HG03342 (cell line): ENCODE results near the gene FXYD3.

ENCODE experiments used
- ATAC-seq: cut with Tn5 transposase; IDR thresholded peaks from one replicate; pipeline ENCODE4 v1.9.1; 2021; ENCODE audit warnings: mild to moderate bottlenecking, moderate library complexity; ENCODE audit not compliant: unreplicated experiment

The FXYD3 gene

GRCh38 chr19:35157431-35157830 lies 41.8 kb downstream of the FXYD3 start:
- ATAC-seq, result no peak

- no peak for ATAC-seq
Measured at GRCh38 chr19:35159606-35160005, 44.0 kb downstream of the FXYD3 start.

DNA sequence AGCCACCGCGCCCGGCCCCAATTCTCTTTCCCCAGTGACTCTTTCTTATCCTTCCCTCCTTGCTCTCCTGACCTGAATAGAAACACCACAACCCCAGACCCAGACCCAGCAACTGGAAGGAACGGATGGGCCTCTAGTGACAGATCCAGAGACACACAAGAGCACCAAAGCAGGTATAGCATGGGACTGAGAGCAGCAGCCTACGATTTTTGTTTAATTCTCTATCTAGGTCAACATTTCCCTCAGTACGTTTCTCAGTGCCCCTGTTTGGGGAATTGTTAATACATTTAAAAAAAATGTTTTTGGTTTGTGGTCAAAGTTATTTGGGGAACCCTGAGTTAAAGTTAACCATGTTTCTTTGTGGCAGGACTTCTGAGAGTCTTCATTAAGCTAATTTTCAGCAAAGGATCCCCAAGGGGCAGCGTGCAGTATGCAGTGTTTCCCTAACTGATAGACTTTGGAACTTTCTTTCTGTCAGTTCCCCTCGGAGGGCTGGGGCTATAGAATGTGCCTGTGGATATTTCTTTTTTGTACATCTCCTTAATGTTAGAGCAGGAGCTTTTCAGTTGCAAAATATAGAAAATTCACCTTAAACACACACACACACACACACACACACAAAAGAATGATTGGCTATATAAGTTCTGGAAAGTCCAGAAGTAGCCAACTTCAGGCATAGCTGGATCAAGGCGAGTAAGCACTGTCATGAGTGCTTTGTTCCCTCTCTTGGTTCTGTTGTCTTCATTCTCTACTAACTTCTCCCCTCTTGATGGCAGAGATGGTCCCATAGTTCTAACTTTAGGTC lies 45.2 kb downstream of the FXYD3 start:
- no peak for ATAC-seq

GRCh38 chr19:35161434-35161743 lies 45.8 kb downstream of the FXYD3 start:
- no peak for ATAC-seq

DNA sequence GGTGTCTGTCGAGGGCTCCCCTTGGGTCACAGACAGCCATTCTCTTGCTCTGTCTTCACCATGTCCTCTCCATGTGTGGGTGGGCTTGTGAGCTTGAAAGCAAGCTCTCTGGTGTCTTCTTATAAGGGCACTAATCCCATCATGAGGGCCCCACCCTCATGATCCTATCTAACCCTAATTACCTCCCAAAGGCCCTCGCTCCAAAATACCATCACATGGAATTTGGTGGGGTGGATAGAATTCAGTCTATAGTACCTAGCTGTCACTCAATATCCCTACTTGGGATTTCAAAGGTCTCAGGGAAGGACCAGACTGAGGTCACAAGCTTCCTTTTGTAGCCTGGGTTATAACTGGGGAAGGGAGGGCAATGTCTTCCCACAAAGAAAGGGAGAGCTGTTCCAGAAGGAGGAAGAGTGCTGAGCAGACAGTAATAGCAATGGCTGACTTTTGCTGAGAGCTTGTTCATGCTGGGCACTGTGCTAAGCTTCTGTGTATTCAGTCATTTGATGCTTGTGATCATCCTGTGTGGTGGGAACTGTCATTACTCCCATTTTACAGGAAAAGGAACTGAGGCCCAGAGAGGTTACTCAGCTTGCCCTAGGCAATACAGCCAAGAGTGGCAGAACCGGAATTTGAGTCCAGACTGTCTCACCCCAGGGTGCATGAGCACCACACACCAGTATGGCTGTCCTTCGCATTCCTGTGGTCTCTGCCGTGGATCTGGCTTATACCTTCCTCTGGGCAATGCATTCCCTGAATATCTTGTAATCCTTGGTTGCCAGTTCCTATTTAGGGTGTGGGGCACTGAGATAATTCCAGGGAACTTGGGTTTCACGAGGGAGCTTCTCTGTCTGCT lies 47.1 kb downstream of the FXYD3 start:
- ATAC-seq, result no peak

GRCh38 chr19:35164418-35164817 lies 48.8 kb downstream of the FXYD3 start:
- no peak for ATAC-seq

GRCh38 chr19:35165200-35166058 lies 49.8 kb downstream of the FXYD3 start:
- ATAC-seq, result no peak

- ATAC-seq, result no peak
Measured at GRCh38 chr19:35166100-35167063, 50.8 kb downstream of the FXYD3 start.

DNA sequence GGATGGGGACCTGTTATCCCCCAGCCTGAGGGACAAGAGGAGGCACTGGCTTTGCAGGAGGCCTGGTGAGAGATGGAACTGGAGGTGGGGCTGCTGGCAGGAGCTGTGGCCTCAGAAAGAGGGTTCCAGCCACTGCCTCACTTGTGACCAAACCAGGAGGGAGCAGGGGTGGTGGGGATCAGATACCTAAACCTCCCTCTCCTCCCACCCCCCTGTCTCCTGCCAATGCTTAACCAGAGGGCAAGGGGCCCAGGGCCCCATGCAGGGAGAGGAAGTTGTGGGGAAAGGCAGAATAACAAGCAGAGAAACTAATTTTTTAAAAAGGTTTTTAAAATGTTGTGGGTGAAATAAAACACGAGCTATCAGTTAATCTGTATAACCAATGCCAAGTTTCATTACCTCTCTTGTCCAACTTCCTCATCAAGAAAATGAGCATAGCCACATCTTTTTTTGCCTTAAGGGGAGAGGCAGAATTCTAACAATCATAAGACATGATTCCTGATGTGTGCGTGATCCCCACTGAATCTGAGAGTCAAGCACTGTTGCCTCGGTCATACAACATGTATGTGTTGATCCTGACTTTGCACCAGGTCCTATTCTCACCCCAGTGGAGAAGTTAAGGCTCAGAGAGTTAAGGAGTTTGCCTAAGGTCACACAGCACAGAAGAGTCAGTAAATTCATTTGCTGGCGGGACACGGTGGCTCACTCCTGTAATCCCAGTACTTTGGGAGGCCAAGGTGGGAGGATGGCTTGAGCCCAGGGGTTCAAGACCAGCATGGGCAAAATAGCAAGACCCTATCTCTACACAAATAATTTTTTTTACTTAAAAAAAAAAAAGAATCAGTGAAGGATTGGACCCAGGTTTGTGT lies 51.9 kb downstream of the FXYD3 start:
- ATAC-seq, result no peak

- no peak for ATAC-seq
Measured at GRCh38 chr19:35168196-35168595, 52.6 kb downstream of the FXYD3 start.

- ATAC-seq, result no peak
Measured at GRCh38 chr19:35169221-35169995, 53.8 kb downstream of the FXYD3 start.

DNA sequence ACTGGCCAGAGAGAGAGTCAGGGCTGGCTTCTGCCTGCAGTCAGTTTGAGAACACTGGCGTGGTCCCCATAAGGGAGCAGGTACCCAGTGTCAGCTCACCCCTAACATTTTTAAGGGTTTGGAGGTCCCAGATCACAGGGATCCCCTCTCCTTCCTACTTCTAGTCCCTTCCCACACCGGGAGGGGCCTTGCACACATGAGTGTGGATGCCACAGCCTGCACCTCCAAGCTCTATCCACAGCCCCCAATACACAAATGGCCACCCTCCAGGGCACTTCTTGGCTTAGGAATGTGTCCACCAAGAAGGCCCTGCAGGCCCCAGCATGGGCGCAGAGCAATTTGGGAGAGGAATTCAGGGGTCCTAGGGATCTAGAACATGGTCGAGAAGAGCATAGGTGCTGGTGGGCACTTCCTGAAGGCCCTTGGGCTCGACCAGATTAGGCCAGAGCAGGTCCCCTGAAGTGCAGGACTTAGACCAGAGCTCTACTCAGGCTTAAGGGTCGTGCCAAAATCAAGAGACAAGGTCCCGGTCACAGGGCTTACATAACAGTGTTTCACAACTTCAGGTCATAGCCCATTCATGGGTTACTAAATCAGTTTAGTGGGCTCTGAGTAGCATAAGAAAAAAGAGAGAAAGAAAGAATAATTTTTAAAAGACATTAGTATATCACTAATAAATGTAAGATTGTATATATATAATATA lies 54.9 kb downstream of the FXYD3 start:
- ATAC-seq, result no peak

GRCh38 chr19:35171730-35172129 lies 56.1 kb downstream of the FXYD3 start:
- ATAC-seq, result no peak
